Measurements from ENCODE around the gene CFB. TPM values are rescaled to one million over a fixed set of nuclear protein-coding genes. Genes with fewer than 3 reads are reported as not detected.

Gene CFB
- total and polyA plus RNA-seq, 9 donors = 1.0 to 4.8 (median 1.9) TPM

GRCh38 chr6:31947864-31948263 lies 2.0 kb downstream of the CFB start:
- Histone ChIP-seq H3K27me3 (ENCODE audit: control insufficient read depth, insufficient read depth, low read length) (peaks cover 8% of the 10 kb centered on the region), H3K4me3 (ENCODE audit: low read length) (no peak overlapping the region), H3K4me1 (ENCODE audit: control insufficient read depth, insufficient read depth, low read length) (peaks cover 12% of the 10 kb centered on the region), H3K27ac (ENCODE audit: low read length) (no peak overlapping the region), H3K36me3 (ENCODE audit: control insufficient read depth, insufficient read depth, low read length) (peaks cover 20% of the 10 kb centered on the region), H3K9me3 (replicated peaks; ENCODE audit: control insufficient read depth, low read depth, low read length) (no peaks in the 10 kb centered on the region)
- DNase-seq = no peak
- 78% methylated on average over 4 of the region's 4 CpGs for WGBS (ENCODE audit: insufficient coverage)

- no peaks in the 10 kb centered on the region for H3K9me3 ChIP-seq (replicated peaks; ENCODE audit: control insufficient read depth, low read depth, low read length)
- H3K27me3 ChIP-seq (ENCODE audit: control insufficient read depth, insufficient read depth, low read length) = peaks cover 8% of the 10 kb centered on the region
- no peak overlapping the region for H3K4me3 ChIP-seq (ENCODE audit: low read length)
- no peak for DNase-seq
- peaks cover 12% of the 10 kb centered on the region for H3K4me1 ChIP-seq (ENCODE audit: control insufficient read depth, insufficient read depth, low read length)
- H3K36me3 ChIP-seq (ENCODE audit: control insufficient read depth, insufficient read depth, low read length) = peaks cover 25% of the 10 kb centered on the region
- no peak overlapping the region for H3K27ac ChIP-seq (ENCODE audit: low read length)
- WGBS (ENCODE audit: insufficient coverage) = 90% methylated on average over 3 of the region's 5 CpGs
Observed at GRCh38 chr6:31948306-31948705, 2.4 kb downstream of the CFB start.

GRCh38 chr6:31948753-31949413 lies 3.0 kb downstream of the CFB start:
- DNase-seq = no peak
- Histone ChIP-seq H3K36me3 (ENCODE audit: control insufficient read depth, insufficient read depth, low read length) (peaks cover 31% of the 10 kb centered on the region), H3K9me3 (replicated peaks; ENCODE audit: control insufficient read depth, low read depth, low read length) (no peaks in the 10 kb centered on the region), H3K4me3 (ENCODE audit: low read length) (no peak overlapping the region), H3K27ac (ENCODE audit: low read length) (no peak overlapping the region), H3K4me1 (ENCODE audit: control insufficient read depth, insufficient read depth, low read length) (peaks cover 12% of the 10 kb centered on the region), H3K27me3 (ENCODE audit: control insufficient read depth, insufficient read depth, low read length) (peaks cover 8% of the 10 kb centered on the region)
- WGBS (ENCODE audit: insufficient coverage) = 84% methylated on average over 3 of the region's 6 CpGs

GRCh38 chr6:31949926-31950548 lies 4.1 kb downstream of the CFB start:
- H3K4me3 ChIP-seq (ENCODE audit: low read length) = no peak overlapping the region
- peaks cover 42% of the 10 kb centered on the region for H3K36me3 ChIP-seq (ENCODE audit: control insufficient read depth, insufficient read depth, low read length)
- 86% methylated on average over 3 of the region's 7 CpGs for WGBS (ENCODE audit: insufficient coverage)
- H3K27me3 ChIP-seq (ENCODE audit: control insufficient read depth, insufficient read depth, low read length) = peaks cover 3% of the 10 kb centered on the region
- peaks cover 12% of the 10 kb centered on the region for H3K4me1 ChIP-seq (ENCODE audit: control insufficient read depth, insufficient read depth, low read length)
- H3K27ac ChIP-seq (ENCODE audit: low read length) = no peak overlapping the region
- DNase-seq = no peak
- H3K9me3 ChIP-seq (replicated peaks; ENCODE audit: control insufficient read depth, low read depth, low read length) = no peaks in the 10 kb centered on the region

GRCh38 chr6:31952140-31952805 lies 6.4 kb downstream of the CFB start:
- Histone ChIP-seq H3K36me3 (ENCODE audit: control insufficient read depth, insufficient read depth, low read length) (peaks cover 61% of the 10 kb centered on the region), H3K9me3 (replicated peaks; ENCODE audit: control insufficient read depth, low read depth, low read length) (no peaks in the 10 kb centered on the region), H3K4me3 (ENCODE audit: low read length) (no peak overlapping the region), H3K27me3 (ENCODE audit: control insufficient read depth, insufficient read depth, low read length) (no peaks in the 10 kb centered on the region), H3K27ac (ENCODE audit: low read length) (no peak overlapping the region), H3K4me1 (ENCODE audit: control insufficient read depth, insufficient read depth, low read length) (no peaks in the 10 kb centered on the region)
- 80% methylated on average over 2 of the region's 5 CpGs for WGBS (ENCODE audit: insufficient coverage)
- peak; percentile 54 for DNase-seq

GRCh38 chr6:31952890-31953289 lies 7.0 kb downstream of the CFB start:
- H3K27ac ChIP-seq (ENCODE audit: low read length) = no peak overlapping the region
- peaks cover 64% of the 10 kb centered on the region for H3K36me3 ChIP-seq (ENCODE audit: control insufficient read depth, insufficient read depth, low read length)
- 82% methylated on average over 2 of the region's 5 CpGs for whole genome bisulfite sequencing (ENCODE audit: insufficient coverage)
- peaks cover 2% of the 10 kb centered on the region for H3K4me1 ChIP-seq (ENCODE audit: control insufficient read depth, insufficient read depth, low read length)
- H3K4me3 ChIP-seq (ENCODE audit: low read length) = no peak overlapping the region
- H3K27me3 ChIP-seq (ENCODE audit: control insufficient read depth, insufficient read depth, low read length) = no peaks in the 10 kb centered on the region
- H3K9me3 ChIP-seq (replicated peaks; ENCODE audit: control insufficient read depth, low read depth, low read length) = no peaks in the 10 kb centered on the region
- DNase-seq = no peak

GRCh38 chr6:31954511-31954910 lies 8.6 kb downstream of the CFB start:
- no peak for DNase-seq
- no peak overlapping the region for H3K27ac ChIP-seq (ENCODE audit: low read length)
- no peaks in the 10 kb centered on the region for H3K9me3 ChIP-seq (replicated peaks; ENCODE audit: control insufficient read depth, low read depth, low read length)
- 98% methylated on average over 24 of the region's 28 CpGs for WGBS (ENCODE audit: insufficient coverage)
- no peak overlapping the region for H3K4me3 ChIP-seq (ENCODE audit: low read length)
- peaks cover 64% of the 10 kb centered on the region for H3K36me3 ChIP-seq (ENCODE audit: control insufficient read depth, insufficient read depth, low read length)
- H3K4me1 ChIP-seq (ENCODE audit: control insufficient read depth, insufficient read depth, low read length) = peaks cover 12% of the 10 kb centered on the region
- no peaks in the 10 kb centered on the region for H3K27me3 ChIP-seq (ENCODE audit: control insufficient read depth, insufficient read depth, low read length)

GRCh38 chr6:31956796-31957195 lies 10.9 kb downstream of the CFB start:
- Histone ChIP-seq H3K36me3 (ENCODE audit: control insufficient read depth, insufficient read depth, low read length) (peaks cover 72% of the 10 kb centered on the region), H3K4me3 (ENCODE audit: low read length) (no peak overlapping the region)

GRCh38 chr6:31958412-31958740 lies 12.5 kb downstream of the CFB start:
- Histone ChIP-seq H3K36me3 (ENCODE audit: control insufficient read depth, insufficient read depth, low read length) (peaks cover 73% of the 10 kb centered on the region), H3K9me3 (replicated peaks; ENCODE audit: control insufficient read depth, low read depth, low read length) (no peaks in the 10 kb centered on the region), H3K27me3 (ENCODE audit: control insufficient read depth, insufficient read depth, low read length) (no peaks in the 10 kb centered on the region), H3K4me3 (ENCODE audit: low read length) (peak overlapping the region; percentile 78), H3K4me1 (ENCODE audit: control insufficient read depth, insufficient read depth, low read length) (peaks cover 18% of the 10 kb centered on the region), H3K27ac (ENCODE audit: low read length) (peak overlapping the region; percentile 81)
- no peak for DNase-seq
- 12% methylated on average over 7 of the region's 11 CpGs for WGBS (ENCODE audit: insufficient coverage)

More at GRCh38 chr6:31956796-31957195, 10.9 kb downstream of the CFB start:
- Histone ChIP-seq H3K27ac (ENCODE audit: low read length) (no peak overlapping the region), H3K9me3 (replicated peaks; ENCODE audit: control insufficient read depth, low read depth, low read length) (no peaks in the 10 kb centered on the region), H3K27me3 (ENCODE audit: control insufficient read depth, insufficient read depth, low read length) (no peaks in the 10 kb centered on the region), H3K4me1 (ENCODE audit: control insufficient read depth, insufficient read depth, low read length) (peaks cover 18% of the 10 kb centered on the region)
- WGBS (ENCODE audit: insufficient coverage) = 58% methylated on average over 2 of the region's 3 CpGs
- no peak for DNase-seq

Measured in muscle of leg (tissue), 11 donors.